ENCODE results near the gene C11orf24. TPM values are rescaled to one million over a fixed set of nuclear protein-coding genes. Genes with fewer than 3 reads are reported as not detected.
"Not testable (repeated sequence)": the region's sequence is repeated elsewhere in the genome, so short reads cannot be mapped to it uniquely, and the experiment has no call there.

C11orf24 gene
- total RNA-seq, 1 donor from 2014 or later = 41.8 TPM

GRCh38 chr11:68302670-68303069, 30.9 kb upstream of the C11orf24 start:
- Mint-ChIP-seq H3K36me3 (no peaks in the 10 kb centered on the region), H3K4me1 (no peaks in the 10 kb centered on the region), H3K4me3 (no peak overlapping the region), H3K27me3 (ENCODE audit: low read depth) (no peaks in the 10 kb centered on the region), H3K9me3 (peaks cover 8% of the 10 kb centered on the region), H3K27ac (no peak overlapping the region)
- TF ChIP-seq CTCF (IDR thresholded peaks at IDR 0.05; ENCODE audit: unreplicated experiment) = no peak
- no peak for DNase-seq (ENCODE audit: low spot score in 2 of 2, unreplicated experiment in 2 of 2)

- DNase-seq (ENCODE audit: low spot score in 2 of 2, unreplicated experiment in 2 of 2) = no peak
- Mint-ChIP-seq H3K4me3 (no peak overlapping the region), H3K36me3 (no peaks in the 10 kb centered on the region), H3K4me1 (no peaks in the 10 kb centered on the region), H3K27me3 (ENCODE audit: low read depth) (no peaks in the 10 kb centered on the region), H3K27ac (no peak overlapping the region), H3K9me3 (peaks cover 8% of the 10 kb centered on the region)
- TF ChIP-seq CTCF (IDR thresholded peaks at IDR 0.05; ENCODE audit: unreplicated experiment) = no peak
Measured at GRCh38 chr11:68302256-68302655, 30.5 kb upstream of the C11orf24 start.

GRCh38 chr11:68300076-68300830, 28.5 kb upstream of the C11orf24 start:
- no peaks in the 10 kb centered on the region for H3K36me3 Mint-ChIP-seq
- H3K9me3 Mint-ChIP-seq = peaks cover 8% of the 10 kb centered on the region
- no peak overlapping the region for H3K27ac Mint-ChIP-seq
- no peak for DNase-seq (ENCODE audit: low spot score in 2 of 2, unreplicated experiment in 2 of 2)
- H3K27me3 Mint-ChIP-seq (ENCODE audit: low read depth) = no peaks in the 10 kb centered on the region
- H3K4me1 Mint-ChIP-seq = no peaks in the 10 kb centered on the region
- TF ChIP-seq CTCF (IDR thresholded peaks at IDR 0.05; ENCODE audit: unreplicated experiment) = no peak
- no peak overlapping the region for H3K4me3 Mint-ChIP-seq

GRCh38 chr11:68299517-68299879, 27.7 kb upstream of the C11orf24 start:
- not testable (repeated sequence) for H3K27ac Mint-ChIP-seq; H3K9me3 Mint-ChIP-seq; DNase-seq (ENCODE audit: low spot score in 2 of 2, unreplicated experiment in 2 of 2); H3K36me3 Mint-ChIP-seq; H3K4me3 Mint-ChIP-seq; H3K27me3 Mint-ChIP-seq (ENCODE audit: low read depth); H3K4me1 Mint-ChIP-seq

GRCh38 chr11:68298659-68299516, 27.1 kb upstream of the C11orf24 start:
- Mint-ChIP-seq H3K27ac (no peak overlapping the region), H3K4me1 (no peaks in the 10 kb centered on the region), H3K4me3 (no peak overlapping the region), H3K9me3 (peaks cover 2% of the 10 kb centered on the region), H3K27me3 (ENCODE audit: low read depth) (no peaks in the 10 kb centered on the region), H3K36me3 (no peaks in the 10 kb centered on the region)
- DNase-seq (ENCODE audit: low spot score in 2 of 2, unreplicated experiment in 2 of 2) = no peak
- no peak for TF ChIP-seq CTCF (IDR thresholded peaks at IDR 0.05; ENCODE audit: unreplicated experiment)

Measured in mesothelial cell of epicardium (in vitro differentiated cells).